GM20431 (cell line): ENCODE measurements around the gene PRIMA1.

Experiments used
- in situ Hi-C: fragments of 300-500 bp; cut with MseI, MboI; formaldehyde crosslinking; loops from one replicate; pipeline ENCODE4 v1.15.0; 2020; ENCODE audit warnings: low sequenced_read_pairs; ENCODE audit not compliant: unreplicated experiment

Gene PRIMA1

DNA sequence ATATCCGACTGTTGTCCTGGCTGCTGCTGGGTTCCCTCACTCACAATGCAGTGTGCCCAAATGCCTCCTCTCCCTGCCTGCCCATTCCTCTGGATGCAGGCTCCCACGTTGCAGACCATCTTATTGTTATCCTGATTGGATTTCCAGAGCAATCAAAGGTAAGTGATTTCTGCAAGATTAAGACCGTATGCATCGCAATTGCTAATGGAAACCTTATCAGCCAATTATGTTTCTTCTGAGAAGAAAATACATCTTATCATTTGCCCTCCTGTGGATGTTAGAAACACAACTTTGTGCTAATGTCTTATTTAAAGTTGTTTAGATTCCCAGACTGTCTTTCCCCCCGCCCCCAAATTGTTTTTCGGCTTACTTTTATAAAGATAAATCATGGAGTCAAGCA, 98.1 kb downstream of the PRIMA1 start:
- in situ Hi-C loops, result no loop called here

DNA sequence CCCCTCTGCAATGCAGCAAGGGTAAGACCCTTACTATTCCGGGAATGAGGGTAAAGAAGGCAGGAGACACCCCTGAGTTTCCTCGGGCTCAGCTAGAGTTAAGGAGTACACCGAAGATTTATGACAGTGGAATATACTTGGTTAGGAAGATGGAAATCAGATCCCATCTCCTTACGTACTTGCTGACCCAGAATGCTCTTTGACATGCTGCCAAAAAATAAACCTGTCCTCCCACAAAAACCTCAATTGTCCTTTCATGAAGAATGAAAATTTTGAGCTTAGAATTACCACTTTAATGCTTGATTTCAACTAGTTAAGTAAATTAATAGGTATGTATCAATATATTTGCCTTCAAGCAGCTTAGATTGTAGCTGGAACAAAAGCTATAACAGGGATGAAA, 99.5 kb downstream of the PRIMA1 start:
- in situ Hi-C loops, result no loop called here

- in situ Hi-C loops, result no loop called here
These were observed 100.0 kb downstream of the PRIMA1 start for GRCh38 chr14:93688239-93688666.

- in situ Hi-C loops, result no loop called here
These were observed 102.0 kb downstream of the PRIMA1 start for GRCh38 chr14:93686268-93686667.

DNA sequence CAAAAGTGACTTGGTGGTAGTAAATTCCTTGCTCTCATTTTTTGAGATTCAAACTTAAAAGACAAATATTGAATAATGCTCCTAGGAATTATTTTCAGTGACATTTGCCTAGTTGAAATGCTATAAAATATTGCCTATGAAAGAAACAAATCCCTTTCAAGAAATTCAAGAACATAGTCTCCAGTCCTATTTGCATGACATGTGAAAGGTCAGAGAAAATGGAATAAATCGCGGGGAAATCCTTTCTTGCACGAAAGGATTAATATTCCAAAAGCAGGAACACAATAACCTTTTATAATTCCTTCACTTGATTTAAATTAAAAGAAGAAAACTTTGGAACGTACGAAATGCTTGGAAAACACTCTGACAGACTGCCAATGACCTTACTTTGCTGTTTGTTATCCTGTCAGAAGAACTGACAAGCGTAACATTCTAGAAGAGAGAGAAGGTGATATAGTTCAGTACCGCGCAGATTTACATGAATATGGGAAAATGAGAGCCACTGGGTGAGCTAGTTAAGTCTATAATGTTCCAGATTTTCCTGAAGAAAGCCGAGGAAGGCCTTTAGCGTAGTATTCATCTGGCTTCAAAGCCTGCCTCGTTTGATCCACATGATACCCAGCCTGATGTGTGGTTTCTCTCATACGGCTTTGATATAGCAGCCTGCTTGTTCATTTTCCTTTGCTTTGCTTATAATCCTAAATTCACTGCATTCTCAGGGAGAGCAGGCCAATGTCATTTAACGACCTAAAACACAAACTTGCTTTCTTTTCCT, 103.0 kb downstream of the PRIMA1 start:
- in situ Hi-C loops, result no loop called here

- in situ Hi-C loops, result no loop called here
These were observed 105.1 kb downstream of the PRIMA1 start for GRCh38 chr14:93683226-93683625.

DNA sequence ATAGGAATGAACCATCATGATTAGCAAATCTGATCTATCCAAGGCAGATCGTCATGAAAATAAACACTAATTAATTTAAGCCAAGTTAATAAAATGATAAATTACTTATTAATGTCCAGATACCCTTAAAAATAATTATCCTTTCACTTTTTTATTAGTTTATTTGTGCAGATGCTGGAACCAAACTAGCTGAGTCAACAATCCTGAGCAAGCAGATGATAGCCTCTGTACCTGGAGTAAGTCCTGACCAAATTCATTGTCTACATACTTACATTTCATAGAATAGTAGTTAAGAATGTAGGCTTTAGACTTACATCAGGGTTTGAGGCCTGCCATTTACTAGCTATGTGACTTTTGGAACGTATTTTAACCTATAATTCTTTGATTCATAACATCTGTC, 105.8 kb downstream of the PRIMA1 start:
- in situ Hi-C loops, result no loop called here

DNA sequence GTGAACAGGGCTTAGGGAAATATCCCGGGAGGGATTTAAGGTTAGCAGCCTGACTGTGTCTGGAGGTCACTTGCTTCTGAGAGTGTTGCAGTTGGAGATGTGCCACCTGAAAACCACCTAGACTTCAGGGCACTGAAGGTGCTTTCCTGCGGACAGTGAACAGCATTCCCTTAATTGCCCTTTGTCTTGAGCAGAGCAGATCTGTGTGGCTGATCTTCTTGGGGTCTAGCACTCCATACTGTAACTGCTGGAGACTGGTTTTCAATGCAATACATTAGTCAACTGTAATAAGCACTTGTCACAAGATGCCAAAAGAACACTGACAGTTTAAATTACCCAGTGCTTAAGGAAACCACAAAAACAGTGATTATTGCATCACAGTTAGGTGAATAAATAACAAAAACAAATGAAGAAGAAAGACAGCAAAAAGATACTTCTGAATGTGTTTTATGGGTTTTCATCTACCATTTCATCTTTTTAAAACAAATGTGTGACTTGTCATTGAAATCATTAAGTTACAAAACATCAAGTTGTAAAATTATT, 111.8 kb downstream of the PRIMA1 start:
- in situ Hi-C loops, result no loop called here

GRCh38 chr14:93675651-93676050, 112.6 kb downstream of the PRIMA1 start:
- in situ Hi-C loops, result no loop called here

DNA sequence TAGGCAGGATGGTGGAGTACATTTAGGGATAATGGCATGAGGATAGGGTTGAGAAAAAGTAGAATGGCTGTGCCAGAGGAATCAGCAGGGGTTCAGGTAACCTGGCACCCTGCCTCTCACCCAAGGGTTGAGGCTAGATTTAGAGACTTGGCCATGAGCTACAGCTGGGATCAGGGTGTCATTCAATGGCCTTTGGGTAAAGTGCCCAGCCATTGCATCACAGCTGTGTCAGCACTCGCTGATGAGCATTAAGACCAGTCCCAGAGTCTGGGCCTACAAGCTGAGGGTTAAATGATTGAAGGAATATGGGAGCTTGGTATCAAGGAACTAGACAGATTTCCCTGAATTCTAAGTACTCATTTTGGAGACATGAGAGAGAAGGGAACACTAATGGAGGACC, 113.9 kb downstream of the PRIMA1 start:
- in situ Hi-C loops, result loop anchor here (25.0 kb wide), 1 partner anchor 213 kb away; no protein-coding TSS in a partner anchor

DNA sequence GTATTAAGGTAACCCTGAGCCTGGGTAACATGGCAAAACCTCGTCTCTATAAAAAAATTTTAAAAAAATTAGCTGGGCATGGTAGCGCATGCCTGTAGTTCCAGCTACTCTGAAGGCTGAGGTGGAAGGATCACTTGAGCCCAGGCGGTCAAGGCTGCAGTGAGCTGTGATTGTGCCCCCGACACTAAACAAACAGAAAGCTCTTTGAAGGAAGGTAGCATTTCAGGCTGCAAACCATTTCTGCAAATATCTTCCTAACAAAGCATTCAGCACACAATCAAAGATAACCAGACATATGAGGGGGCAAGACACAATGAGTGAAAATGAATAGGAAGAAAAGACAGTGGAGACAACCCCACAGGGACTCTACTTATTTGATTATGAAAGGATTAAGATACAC, 118.7 kb downstream of the PRIMA1 start:
- in situ Hi-C loops, result loop anchor here (25.0 kb wide), 1 partner anchor 218 kb away; no protein-coding TSS in a partner anchor
